Body of pancreas (tissue), 4 donors: Measurements from ENCODE around the gene NME7. TPM values are rescaled to one million over a fixed set of nuclear protein-coding genes. Genes with fewer than 3 reads are reported as not detected.

Experiments
- ATAC-seq: fragments of 150-250 bp; one replicate; pipeline ENCODE4 v1.9.1; 2016
- DNase-seq, 4 donors: peaks; one replicate each; pipeline ENCODE4 v3.0.0-alpha.2; 2019
- H3K27ac ChIP-seq, 4 donors: fragments of 200-600 bp; sonication (generic); 1 replicate in 3 of 4; 2 replicates in 1 of 4; pipeline versions ENCODE4 v1.5.1 to v1.6.1; 2016 to 2019; ENCODE audit warnings: mild to moderate bottlenecking in 1 of 4, mixed read lengths in 1 of 4, moderate library complexity in 1 of 4
- H3K27me3 ChIP-seq, 2 donors: fragments of 200-600 bp; sonication (generic); one replicate each; pipeline ENCODE4 v1.6.0; 2016; ENCODE audit warnings: mild to moderate bottlenecking in 1 of 2
- H3K36me3 ChIP-seq, 2 donors: fragments of 200-600 bp; sonication (generic); replicated peaks in 1 of 2; 2 replicates each; pipeline ENCODE4 v1.5.1; 2016; ENCODE audit warnings: low read depth in 2 of 2; ENCODE audit not compliant: insufficient read depth in 1 of 2
- H3K4me1 ChIP-seq: fragments of 200-600 bp; sonication (generic); one replicate; pipeline ENCODE4 v1.6.0; 2016
- H3K4me3 ChIP-seq, 2 donors: fragments of 200-600 bp; sonication (generic); 1 replicate in 1 of 2; 2 replicates in 1 of 2; pipeline ENCODE4 v1.5.1; 2016 to 2019
- H3K9me3 ChIP-seq, 3 donors: fragments of 200-600 bp; sonication (generic); 1 replicate in 2 of 3; 2 replicates in 1 of 3; pipeline ENCODE4 v1.5.1; 2016
- CTCF ChIP-seq, 7 experiments: fragments of 450-650 bp in 4 of 7; fragments of 200-600 bp in 3 of 7; sonication (generic) in 3 of 7; IDR thresholded peaks; one replicate each; pipeline ENCODE4 v1.5.1; 2016 to 2019; ENCODE audit warnings: antibody characterized with exemption in 7 of 7
- POLR2A ChIP-seq, 3 donors: fragments of 450-650 bp; IDR thresholded peaks; one replicate each; pipeline ENCODE4 v1.6.1; 2016; ENCODE audit warnings: antibody characterized with exemption in 3 of 3, mild to moderate bottlenecking in 2 of 3
- WGBS, 2 donors: methylation state at CpG; one replicate each; pipeline ENCODE4 v1.1.5; 2017; 5-methylcytosine and 5-hydroxymethylcytosine counted together
- intact Hi-C: fragments of 100-400 bp; cut with DNase I; formaldehyde crosslinking; loops from one replicate; pipeline ENCODE4 v1.15.1; 2023
- total RNA-seq, 2 donors: library from RNA; depleted of rRNA; stranded (reverse); fragments of >200 nt; gene quantifications; one replicate each; pipeline ENCODE4 v1.1.0, GENCODE V29; 2016

The NME7 gene
- total RNA-seq, 2 donors from 2014 or later, result 8.9 to 23.9 TPM

DNA sequence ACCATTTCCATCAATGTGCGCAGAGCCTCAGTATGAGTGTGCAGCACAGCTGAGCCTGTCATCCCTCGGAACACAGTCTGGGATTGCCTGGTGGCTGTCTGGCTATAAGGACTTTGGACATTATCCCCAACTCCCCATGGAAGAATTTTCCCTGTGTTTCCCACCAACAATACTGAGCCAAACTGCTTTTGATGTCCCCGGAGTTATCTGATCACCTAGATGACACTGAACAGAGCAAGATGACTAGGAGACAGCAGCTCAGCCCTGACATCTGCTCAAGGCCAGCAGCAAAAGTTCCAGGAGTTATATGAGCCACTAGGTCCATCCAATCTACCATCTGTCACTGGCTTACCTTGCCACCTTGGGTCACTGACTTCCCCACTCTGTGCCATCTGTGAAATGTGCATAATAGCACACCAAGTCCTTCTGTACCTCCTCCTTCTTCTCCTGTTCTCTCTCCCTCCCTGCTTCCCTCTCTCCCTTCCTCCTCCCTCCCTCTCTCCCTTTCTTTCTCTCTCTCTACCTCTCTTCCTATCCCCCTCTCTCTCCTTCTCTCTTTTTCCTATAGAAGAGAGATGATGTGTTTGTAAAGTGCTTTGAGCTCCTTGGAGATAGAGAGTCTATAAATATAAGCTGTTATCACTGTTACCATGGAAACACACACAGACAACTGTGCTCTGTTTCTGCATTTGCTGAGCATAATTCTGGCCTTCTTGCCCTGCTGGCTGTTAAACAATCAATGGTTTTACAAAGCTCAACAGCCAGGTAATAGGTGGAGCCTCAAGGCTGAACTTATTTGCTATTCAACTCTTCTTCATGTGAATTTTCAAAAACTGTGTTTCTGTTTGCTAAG lies 280.8 kb downstream of the NME7 start:
- no peak for TF ChIP-seq POLR2A (IDR thresholded peaks at IDR 0.05)
- no peak for TF ChIP-seq CTCF (IDR thresholded peaks at IDR 0.05)
- H3K27me3 ChIP-seq, result no peaks in the 10 kb centered on the region
- peak overlapping the region in 3 of 4 donors; percentile 4 to 66 (median 64) for H3K27ac ChIP-seq
- no peak overlapping the region for H3K4me3 ChIP-seq
- 73 to 79% methylated on average over 3 of the region's 3 CpGs for WGBS, 2 donors
- ATAC-seq (peak; percentile 95), DNase-seq (peak; percentile 38 to 62 (median 42))
- H3K9me3 ChIP-seq, result no peaks in the 10 kb centered on the region
- H3K36me3 ChIP-seq, result no peaks in the 10 kb centered on the region
- peaks cover 31% of the 10 kb centered on the region for H3K4me1 ChIP-seq
- intact Hi-C loops, result no loop called here

DNA sequence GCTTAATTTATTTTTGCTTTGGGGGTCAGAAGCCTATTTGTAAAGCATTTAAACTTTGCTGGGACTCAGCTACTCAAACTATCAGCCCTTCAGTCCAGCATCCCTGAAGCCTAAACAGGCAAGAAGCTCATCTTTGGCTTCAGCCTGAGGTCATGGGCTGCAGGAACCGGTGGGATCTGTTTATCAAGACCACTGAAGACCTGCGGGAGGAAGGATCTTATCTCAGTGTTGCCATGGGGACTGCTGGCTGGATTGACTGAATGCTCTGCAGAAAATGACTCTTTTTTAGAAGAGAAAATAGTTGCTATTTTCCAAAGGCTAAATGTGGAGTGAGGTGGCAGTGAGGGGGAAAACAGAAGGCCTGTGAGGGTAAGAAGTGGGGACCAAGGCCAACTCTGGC lies 281.7 kb downstream of the NME7 start:
- 10 to 42% methylated on average over 2 of the region's 2 CpGs for WGBS, 2 donors
- TF ChIP-seq POLR2A (IDR thresholded peaks at IDR 0.05) (no peak), CTCF (IDR thresholded peaks at IDR 0.05) (no peak)

More for the DNA sequence above, 281.7 kb downstream of the NME7 start:
- H3K9me3 ChIP-seq, result no peaks in the 10 kb centered on the region
- no peaks in the 10 kb centered on the region for H3K36me3 ChIP-seq
- H3K4me3 ChIP-seq, result no peak overlapping the region
- H3K27ac ChIP-seq, result peak overlapping the region in 1 of 4 donors; percentile 66
- no peak for ATAC-seq
- intact Hi-C loops, result no loop called here
- H3K27me3 ChIP-seq, result no peaks in the 10 kb centered on the region
- H3K4me1 ChIP-seq, result peaks cover 31% of the 10 kb centered on the region
- no peak for DNase-seq

Other genes starting within 250 kb of the NME7 start
- 10 to 100 TPM; 11.5 to 15.0 TPM for gene BLZF1, start 398 bp upstream of the NME7 start, total RNA-seq
- gene CCDC181, start 59.7 kb upstream of the NME7 start, total RNA-seq, result 1 to 10 TPM; 4.2 to 8.2 TPM
- 10 to 100 TPM; 15.0 to 18.1 TPM for gene SLC19A2, start 118.1 kb upstream of the NME7 start, total RNA-seq
- gene F5, start 218.7 kb upstream of the NME7 start, total RNA-seq, result 1 to 10 TPM in 1 of 2 donors, under 1 TPM in 1; 0.33 to 4.2 TPM